NCI-H526 (cell line): ENCODE measurements around the gene MAP7D2.
A peak's percentile ranks its signal among the peaks of the same experiment; 100 is the strongest.
"Not testable (repeated sequence)": the region's sequence is repeated elsewhere in the genome, so short reads cannot be mapped to it uniquely, and the experiment has no call there.

Experiments used
- DNase-seq, 2 experiments: peaks; one replicate each; lab custom pipeline; 2025; lab: John Stamatoyannopoulos, UW

The MAP7D2 gene

GRCh38 chrX:20116577-20117240, at the start of gene MAP7D2:
MAP7D2 (minus strand) TSS chrX:20116907; CDS start chrX:20116879, 28 bp downstream.
- peak; percentile 44 to 86 for DNase-seq

GRCh38 chrX:20162516-20162915, 45.8 kb upstream of the MAP7D2 start:
- not testable (repeated sequence) for DNase-seq

- DNase-seq = no peak
Observed at GRCh38 chrX:20159797-20160385, 43.2 kb upstream of the MAP7D2 start.

GRCh38 chrX:20151689-20152088, 35.0 kb upstream of the MAP7D2 start:
- no peak for DNase-seq

- DNase-seq = no peak
Observed at GRCh38 chrX:20149326-20149725, 32.6 kb upstream of the MAP7D2 start.

- no peak for DNase-seq
Observed at GRCh38 chrX:20147561-20147960, 30.9 kb upstream of the MAP7D2 start.

GRCh38 chrX:20144491-20144890, 27.8 kb upstream of the MAP7D2 start:
- no peak for DNase-seq

- peak in 1 of 2 experiments; percentile 8 for DNase-seq
Observed at GRCh38 chrX:20143561-20143960, 26.9 kb upstream of the MAP7D2 start.

- no peak for DNase-seq
Observed at GRCh38 chrX:20143111-20143510, 26.4 kb upstream of the MAP7D2 start.

- DNase-seq = peak; percentile 97 to 99
Observed at GRCh38 chrX:20141281-20142220, 24.8 kb upstream of the MAP7D2 start, which contains the start of gene EIF1AX. EIF1AX (minus strand) TSS chrX:20141838; CDS start chrX:20141640, 198 bp downstream.

GRCh38 chrX:20140420-20140819, 23.7 kb upstream of the MAP7D2 start:
- DNase-seq = peak in 1 of 2 experiments; percentile 4

- no peak for DNase-seq
Observed at GRCh38 chrX:20139966-20140365, 23.3 kb upstream of the MAP7D2 start.

GRCh38 chrX:20135944-20136343, 19.2 kb upstream of the MAP7D2 start:
- DNase-seq = no peak

GRCh38 chrX:20132666-20133065, 16.0 kb upstream of the MAP7D2 start:
- no peak for DNase-seq

- no peak for DNase-seq
Observed at GRCh38 chrX:20130357-20130756, 13.7 kb upstream of the MAP7D2 start.

- DNase-seq = no peak
Observed at GRCh38 chrX:20129547-20129946, 12.8 kb upstream of the MAP7D2 start.

- DNase-seq = no peak
Observed at GRCh38 chrX:20128670-20129069, 12.0 kb upstream of the MAP7D2 start.

GRCh38 chrX:20127440-20127839, 10.7 kb upstream of the MAP7D2 start:
- peak in 1 of 2 experiments; percentile 10 for DNase-seq

- DNase-seq = not testable (repeated sequence)
Observed at GRCh38 chrX:20126833-20127232, 10.1 kb upstream of the MAP7D2 start.

GRCh38 chrX:20124964-20125363, 8.3 kb upstream of the MAP7D2 start:
- no peak for DNase-seq

GRCh38 chrX:20118065-20118824, 1.5 kb upstream of the MAP7D2 start:
- DNase-seq = peak in 1 of 2 experiments; percentile 12

- DNase-seq = peak; percentile 34 to 65
Observed at GRCh38 chrX:20116087-20116576, 575 bp downstream of the MAP7D2 start.
